Hepatocyte (in vitro differentiated cells): ENCODE measurements around the gene ATAD3B.

ENCODE experiments used
- EZH2 ChIP-seq: fragments of 200-600 bp; sonication (generic); IDR thresholded peaks from 2 replicates; pipeline ENCODE4 v1.6.1; 2016; ENCODE audit warnings: antibody characterized with exemption, mild to moderate bottlenecking, borderline replicate concordance
- TF ChIP-seq, protein P1 (sequence below): fragments of 200-600 bp; sonication (generic); IDR thresholded peaks from 2 replicates; pipeline ENCODE4 v1.5.1; 2016; ENCODE audit warnings: antibody characterized with exemption, mild to moderate bottlenecking; ENCODE audit not compliant: poor library complexity

GRCh38 chr1:1455366-1455884 is 16.1 kb upstream of the ATAD3B start:
- TF ChIP-seq, protein P1, sequence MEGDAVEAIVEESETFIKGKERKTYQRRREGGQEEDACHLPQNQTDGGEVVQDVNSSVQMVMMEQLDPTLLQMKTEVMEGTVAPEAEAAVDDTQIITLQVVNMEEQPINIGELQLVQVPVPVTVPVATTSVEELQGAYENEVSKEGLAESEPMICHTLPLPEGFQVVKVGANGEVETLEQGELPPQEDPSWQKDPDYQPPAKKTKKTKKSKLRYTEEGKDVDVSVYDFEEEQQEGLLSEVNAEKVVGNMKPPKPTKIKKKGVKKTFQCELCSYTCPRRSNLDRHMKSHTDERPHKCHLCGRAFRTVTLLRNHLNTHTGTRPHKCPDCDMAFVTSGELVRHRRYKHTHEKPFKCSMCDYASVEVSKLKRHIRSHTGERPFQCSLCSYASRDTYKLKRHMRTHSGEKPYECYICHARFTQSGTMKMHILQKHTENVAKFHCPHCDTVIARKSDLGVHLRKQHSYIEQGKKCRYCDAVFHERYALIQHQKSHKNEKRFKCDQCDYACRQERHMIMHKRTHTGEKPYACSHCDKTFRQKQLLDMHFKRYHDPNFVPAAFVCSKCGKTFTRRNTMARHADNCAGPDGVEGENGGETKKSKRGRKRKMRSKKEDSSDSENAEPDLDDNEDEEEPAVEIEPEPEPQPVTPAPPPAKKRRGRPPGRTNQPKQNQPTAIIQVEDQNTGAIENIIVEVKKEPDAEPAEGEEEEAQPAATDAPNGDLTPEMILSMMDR: no peak
- TF ChIP-seq EZH2: no peak
